Medulla oblongata (tissue), 1 donor: ENCODE results near the gene MYO16.
"Not testable (repeated sequence)": the region's sequence is repeated elsewhere in the genome, so short reads cannot be mapped to it uniquely, and the experiment has no call there.

Experiments
- DNase-seq: peaks from one replicate; pipeline ENCODE4 v3.0.0-alpha.2; 2015; ENCODE audit errors: extremely low spot score

The MYO16 gene

DNA sequence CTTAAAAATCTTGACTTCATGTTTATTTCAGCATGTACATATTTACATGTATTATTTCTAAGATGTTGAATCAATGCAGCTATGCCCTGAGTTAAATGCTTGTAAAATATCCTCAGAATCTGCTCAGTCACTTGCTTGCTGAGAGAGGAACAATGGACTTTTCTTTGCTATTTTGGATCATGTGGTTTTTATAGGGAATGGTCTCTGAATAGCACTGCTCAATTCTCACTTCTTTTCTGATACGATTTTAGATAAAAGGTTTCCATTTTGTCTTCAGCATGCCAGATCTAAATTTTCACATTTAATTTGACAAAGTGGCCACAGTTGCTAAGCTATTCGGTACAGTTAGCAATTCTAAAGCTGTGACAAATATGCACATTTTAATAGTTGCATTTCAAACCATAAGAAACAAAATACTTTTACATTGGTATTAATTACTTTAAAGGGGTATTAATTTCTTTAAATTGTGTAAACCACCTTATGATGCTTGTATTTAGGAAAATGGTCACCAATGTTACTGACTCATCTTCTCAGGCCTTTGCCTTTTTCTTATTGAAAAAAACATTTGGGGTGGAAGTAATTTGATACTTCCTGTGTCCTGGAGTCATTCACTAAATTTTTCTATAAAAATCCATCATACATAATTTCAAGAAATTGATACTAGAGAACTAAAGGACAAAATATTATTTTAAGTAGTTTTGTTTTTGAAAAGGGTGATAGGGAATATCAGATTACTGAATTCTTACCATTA is 113.5 kb downstream of the MYO16 start:
- peak; percentile 27 for DNase-seq

DNA sequence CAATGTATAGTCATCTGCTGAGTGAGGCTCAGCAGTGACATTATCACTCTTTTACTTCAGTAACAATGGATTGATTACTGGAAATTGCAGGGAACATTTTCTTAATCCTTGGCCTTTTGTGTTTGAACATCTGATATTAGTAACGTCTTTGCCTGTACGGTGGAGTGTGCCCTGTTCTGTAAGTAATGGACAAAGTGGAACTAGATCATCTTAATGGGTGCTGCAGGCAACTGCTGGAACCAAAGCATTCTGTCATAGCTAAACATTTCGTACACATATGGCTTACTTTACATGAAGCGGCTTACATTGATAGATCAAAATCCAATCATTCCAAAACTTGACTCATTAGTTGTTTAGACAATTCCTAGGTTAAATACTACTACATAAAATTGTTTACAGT is 114.1 kb downstream of the MYO16 start:
- DNase-seq, result no peak

DNA sequence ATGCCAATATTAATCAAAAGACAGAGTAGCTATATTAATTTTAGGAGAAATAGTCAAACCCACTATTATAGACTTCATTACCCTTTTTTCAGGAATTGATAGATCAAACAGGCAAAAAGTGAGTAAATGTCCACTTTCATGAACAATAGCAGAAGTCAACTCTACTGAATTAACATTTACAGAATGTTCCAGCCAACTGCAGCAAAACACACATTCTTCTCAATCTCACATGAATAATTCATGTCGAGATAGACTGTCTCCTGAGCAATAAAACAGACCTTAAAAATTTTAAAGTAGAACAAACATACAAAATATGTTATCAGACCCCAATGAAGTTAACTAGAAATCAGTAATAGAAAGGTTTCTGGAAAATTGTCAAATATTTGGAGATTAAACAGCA is 118.4 kb downstream of the MYO16 start:
- DNase-seq, result no peak

DNA sequence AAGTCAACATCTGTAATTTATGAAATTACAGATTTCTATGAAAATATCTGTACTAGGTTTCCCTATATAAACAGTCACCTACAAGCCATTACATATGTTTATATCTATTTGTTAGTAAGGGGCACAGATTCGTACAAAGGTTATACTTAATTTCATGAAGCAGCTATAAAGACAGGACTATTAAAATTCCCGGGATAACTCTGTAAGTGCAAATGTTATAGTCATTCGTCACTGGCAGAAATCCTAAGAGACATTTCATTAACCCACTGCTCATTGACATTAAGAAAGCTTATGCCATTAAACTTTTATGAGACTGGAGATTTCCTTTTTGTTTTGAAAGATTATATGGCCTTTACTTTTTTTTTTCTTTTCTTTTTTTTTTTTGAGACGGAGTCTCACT is 122.9 kb downstream of the MYO16 start:
- DNase-seq, result no peak

DNA sequence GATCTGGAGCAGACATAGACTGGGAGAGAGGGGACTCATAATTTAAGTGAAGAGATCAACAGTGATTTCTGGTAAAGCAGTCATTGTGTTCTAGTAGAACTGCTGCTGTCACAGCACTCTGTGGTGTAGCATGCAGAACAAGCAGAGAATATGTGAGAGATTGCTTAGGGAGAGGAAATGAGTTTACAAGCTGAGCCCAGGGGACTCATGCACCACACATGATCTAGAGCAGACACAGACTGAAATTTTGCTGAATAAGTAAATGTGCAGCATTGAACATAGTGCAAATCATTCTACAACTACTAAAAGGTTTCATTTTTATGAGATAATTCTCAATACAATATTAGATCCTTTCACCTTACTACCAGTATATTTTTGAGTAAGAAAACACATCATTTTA is 125.7 kb downstream of the MYO16 start:
- DNase-seq, result peak; percentile 26

DNA sequence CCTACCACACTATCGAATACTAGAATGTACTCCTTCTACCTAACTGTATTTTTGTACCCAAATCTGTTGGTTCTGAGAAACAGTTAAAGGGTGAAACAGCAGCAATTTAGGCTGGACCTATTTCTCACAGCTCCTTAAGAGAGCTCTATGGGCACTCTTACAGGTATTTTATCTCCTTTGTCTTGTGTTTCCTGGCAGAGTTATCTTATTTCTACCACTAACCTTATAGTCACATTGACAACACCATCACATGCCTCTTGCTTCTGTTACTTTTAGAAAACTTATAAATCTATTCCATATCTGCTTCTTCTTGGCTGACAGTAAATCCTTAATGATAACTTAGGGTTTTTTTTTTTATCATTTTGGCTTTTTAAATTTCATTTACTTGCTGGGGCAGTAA is 130.7 kb downstream of the MYO16 start:
- DNase-seq, result no peak

DNA sequence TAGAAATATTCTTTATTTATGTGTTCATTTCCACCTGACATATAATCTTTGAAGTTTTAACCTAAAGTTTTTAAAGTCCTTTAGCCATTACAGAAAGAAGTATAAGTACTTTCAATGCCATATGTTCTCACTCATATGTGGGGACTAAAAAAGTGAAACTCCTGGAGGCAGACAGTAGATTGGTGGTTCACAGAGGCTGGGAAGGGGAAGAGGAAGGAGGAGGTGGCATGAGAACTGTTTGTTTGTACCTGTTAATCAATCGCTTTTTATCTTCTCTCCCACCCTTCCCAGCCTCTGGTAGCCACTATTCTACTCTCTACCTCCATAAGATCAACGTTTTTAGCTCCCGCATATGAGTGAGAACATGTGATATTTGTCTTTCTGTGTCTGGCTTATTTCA is 131.1 kb downstream of the MYO16 start:
- no peak for DNase-seq

DNA sequence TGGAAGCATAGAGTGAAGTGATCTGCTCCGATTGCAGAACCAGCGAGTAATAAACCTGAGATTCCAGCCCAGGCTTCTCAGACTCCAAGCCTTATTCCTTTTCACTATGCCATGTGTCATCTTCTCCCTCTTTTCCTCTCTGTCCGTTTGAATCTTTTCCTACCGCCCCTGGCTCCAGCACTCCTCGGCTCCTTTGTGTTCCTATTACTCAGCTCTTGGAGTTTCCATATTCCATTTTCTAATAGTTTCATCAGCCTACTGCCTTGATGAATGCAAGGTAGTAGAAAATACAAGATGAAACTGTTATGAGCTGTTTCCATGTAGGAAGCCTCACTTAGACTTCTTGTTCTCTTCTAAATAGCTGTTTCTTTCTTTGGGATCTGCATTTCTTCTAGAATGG is 138.6 kb downstream of the MYO16 start:
- DNase-seq, result no peak

DNA sequence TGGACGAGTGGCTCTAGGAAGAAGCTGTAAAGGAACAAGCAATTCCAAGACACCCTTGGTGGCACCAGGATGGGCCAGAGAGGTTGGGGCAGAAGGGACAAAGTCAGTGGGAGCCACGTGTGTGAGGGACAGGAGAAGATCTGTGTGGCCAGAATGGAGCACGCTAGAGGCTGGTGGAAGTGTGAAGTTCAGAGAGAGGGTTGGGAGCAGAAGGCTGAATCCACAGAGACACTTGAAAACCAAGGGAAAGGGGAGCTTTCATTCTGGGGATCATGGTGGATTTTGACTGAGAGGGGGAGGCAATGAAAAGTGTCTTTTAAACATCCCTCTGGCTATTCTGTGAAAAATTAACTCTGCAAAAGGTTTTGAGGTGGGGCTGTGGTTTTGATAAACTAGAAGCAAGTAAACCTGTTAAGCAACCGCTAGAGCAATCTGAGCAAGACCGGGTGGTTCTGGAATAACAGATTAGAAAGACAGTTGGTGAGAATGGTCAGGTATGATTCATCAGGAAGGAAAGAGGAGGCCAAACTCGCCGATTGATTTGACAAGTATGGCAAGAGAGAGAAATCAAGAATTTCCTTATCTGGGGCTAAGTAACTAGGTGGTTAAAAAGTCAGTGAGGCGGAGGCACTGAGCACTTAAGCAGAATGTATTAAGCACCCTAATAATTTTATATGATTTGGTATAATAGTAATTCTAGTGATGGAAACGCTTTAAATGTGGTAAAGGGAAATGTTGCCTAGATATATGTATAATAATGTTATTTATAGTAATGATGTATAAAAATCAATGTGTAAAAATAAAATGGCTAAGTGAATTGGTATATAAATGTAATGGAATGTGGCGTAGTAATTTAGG is 140.0 kb downstream of the MYO16 start:
- DNase-seq, result no peak

DNA sequence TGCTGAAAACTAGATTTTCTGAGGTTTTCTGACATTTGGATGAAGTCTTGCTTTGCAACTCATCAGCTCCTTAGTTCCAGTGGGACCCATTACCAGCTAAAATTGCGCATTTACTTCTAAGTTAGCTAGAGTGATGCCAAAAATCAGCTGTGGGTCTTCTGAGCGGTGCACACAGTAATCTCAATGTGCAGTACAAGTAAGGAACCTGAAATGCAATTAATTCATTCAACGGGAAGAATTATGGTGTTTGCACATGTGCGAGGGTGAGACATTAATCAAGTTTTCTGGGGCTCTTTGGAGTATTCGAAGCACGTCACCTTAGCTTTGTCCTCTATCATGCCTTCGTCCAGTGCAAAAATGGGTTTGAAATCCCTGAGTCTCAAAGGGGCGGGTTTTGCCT is 146.2 kb downstream of the MYO16 start:
- no peak for DNase-seq

DNA sequence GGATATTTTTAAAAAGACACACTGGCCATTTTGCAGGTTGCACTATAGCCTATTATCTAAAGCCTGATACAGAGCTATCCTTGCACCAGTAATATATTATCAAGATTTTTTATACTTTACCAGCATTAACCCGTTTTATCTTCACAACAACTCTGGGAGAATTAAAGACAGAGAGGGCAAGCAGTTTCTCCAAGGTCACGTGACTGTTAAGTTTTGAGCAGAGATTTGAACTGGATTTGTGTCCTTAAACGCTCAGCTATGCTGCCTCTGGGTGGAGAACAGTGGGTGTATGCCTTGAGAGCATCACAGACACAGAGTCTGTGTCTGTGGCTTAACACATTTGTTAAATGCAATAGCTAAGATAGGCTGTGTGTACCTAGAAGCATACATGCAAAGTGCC is 147.2 kb downstream of the MYO16 start:
- DNase-seq, result no peak

DNA sequence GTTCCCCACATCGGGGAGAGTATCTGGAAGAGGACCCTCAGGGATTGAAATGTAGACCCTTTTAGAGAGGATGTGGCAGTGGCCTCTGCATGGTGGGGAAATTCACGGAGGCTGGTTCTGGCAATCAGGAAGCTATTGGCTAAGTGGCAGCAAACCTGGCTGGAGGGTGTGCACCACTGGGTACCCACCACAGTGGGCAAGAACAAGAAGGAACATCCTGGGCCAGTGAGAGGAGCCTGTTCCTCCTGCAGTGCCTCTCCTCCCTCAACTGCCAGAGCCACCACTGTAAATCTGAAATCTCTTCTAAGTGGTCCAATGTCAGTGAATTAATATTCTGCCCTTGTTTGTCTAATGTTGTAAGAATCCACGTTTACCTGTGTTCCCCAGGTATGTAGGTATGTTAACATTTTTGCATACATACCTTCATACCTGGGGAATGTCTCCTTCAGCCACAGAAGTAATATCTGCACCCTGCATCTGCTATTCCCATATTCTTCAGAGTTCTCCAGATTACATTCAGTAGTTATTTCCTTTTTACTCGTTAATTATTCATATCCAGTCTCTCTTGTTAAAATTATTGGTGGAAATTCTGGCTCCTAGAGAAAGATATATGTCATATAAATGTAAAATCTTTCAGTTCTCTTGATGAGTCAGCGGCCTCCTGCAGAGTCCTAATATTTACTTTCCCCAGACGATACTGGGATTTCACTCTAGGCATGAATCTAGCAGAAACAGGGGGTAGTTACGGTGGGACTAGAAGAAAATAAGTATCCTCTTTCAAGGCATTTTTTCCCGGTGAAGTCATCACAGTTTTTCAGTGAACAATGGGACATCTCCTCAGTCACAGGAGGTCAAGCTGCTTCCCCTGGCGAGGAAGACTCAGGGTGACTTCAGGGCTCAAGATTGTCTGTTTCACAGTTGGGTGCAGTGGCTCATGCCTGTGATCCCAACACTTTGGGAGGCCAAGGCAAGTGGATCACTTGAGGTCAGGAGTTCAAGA is 148.3 kb downstream of the MYO16 start:
- no peak for DNase-seq

DNA sequence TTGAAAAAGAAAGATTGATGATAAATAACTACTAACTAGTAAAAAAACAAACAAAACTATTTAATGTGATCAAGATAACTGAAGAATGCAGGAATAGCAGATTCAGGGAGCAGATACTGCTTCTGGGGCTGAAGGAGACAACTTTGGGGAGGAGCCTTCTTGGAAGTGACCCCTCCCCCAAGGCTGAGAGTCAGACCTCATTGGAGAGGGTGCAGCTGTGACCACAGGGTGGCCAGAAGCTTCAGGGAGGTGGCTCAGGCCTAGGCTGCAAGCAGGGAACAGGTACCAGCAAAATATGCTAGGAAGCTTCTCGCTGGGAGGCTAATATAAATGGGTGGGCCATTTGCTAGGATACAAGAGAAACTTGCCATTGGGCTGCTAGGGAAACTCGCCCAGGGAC is 149.9 kb downstream of the MYO16 start:
- no peak for DNase-seq

DNA sequence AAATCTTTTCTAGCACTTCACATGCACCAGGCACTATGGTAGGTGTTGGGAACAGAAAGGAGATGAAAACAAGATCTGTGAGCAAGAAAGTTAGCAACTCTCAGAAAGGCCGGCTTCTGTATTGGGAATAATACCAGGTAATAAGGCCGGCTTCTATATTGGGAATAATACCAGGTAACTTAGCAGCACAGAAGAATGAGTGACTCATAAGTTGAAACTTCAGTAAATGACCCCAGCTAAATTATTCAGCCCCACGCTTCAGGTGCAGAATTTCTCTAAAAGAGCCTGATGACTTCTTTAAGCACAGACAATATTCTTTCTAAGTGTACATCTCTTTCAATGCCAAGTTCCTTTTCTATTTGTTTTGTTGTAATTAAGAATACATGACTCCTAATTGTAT is 151.3 kb downstream of the MYO16 start:
- no peak for DNase-seq

DNA sequence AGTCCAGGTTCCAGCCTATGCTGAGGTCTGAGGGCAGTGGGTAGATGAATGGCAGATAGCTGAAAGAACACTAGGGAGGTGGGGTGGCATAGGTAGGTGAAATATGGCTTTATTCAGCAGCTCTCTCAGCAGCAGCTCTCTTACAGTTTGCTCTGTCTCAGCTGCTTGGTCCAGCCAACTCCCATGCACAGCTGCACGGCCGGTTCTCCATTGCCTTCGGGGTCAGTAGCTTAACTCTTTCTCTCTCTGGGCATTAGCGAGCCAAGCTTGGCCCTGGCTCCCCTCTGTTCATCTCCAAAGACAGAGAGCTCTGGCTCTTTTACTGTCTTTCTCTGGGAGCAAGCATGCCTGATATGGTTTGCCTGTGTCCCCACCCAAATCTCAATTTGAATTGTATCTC is 151.9 kb downstream of the MYO16 start:
- no peak for DNase-seq

DNA sequence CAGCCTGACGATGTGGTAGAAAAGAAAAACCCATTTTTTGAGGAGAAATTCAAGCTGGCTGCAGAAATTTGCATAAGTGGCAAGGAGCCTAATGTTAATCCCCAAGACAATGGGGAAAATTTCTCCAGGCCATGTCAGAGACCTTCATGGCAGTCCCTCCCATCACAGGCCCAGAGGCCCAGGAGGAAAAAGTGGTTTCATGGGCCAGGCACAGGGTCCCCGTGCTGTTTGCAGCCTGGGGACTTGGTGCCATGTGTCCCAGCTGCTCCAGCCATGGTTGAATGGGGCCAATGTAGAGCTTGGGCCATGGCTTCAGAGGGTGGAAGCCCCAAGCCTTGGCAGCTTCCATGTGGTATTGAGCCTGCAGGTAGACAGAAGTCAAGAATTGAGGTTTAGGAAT is 153.1 kb downstream of the MYO16 start:
- DNase-seq, result not testable (repeated sequence)

DNA sequence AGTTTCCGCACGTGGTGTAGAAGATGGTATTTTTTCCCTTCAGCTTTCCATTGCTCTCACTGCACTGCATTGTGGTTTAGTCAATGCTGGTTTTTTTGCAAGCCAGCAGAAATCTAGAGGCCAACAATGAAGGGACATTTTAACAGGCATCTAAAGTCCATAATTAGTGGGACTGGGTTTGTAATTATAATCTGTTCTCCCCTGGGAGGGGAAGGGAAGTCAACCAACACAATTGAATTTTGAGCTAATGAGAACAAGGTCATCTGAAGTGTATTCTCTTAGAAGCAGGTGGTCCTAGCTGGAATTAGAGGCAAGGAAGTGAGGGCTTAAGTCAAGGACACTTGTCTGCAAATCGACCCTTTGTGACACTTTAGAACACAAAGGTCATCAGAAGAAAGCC is 156.4 kb downstream of the MYO16 start:
- no peak for DNase-seq

DNA sequence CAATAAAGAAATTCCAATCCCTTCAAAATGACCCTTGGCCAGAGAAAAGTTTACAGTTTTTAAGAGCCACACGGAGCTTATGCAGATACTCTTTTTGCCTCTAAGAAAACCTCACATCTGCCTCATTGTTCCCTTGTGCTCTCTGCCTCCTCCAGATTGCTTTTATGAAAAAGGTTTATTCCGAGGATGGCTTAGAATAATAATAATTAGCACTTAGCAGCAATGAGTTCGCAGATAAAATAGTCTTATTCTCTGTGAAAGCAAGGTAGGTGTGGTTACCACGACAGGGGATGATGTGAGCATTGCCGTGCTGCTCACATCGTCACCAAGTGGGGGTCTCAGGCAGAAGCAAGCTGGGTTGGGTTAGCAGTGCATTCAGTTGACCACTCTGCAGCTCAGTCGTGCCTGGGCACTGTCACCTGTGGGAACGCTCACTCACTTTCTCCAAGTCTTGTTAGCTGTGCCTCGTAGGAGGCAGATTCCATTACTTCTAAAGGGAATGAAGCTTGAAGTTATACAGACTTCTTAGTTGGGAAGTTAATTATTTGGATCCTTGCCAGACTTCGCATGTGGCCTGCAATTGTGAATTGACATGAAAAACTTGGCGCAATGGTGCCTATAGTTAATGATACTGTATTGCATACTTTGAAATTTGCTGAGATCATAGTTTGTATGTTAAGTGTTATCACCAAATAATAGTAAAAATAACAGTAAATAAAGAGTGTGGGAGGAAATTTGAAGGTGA is 157.2 kb downstream of the MYO16 start:
- DNase-seq, result no peak

DNA sequence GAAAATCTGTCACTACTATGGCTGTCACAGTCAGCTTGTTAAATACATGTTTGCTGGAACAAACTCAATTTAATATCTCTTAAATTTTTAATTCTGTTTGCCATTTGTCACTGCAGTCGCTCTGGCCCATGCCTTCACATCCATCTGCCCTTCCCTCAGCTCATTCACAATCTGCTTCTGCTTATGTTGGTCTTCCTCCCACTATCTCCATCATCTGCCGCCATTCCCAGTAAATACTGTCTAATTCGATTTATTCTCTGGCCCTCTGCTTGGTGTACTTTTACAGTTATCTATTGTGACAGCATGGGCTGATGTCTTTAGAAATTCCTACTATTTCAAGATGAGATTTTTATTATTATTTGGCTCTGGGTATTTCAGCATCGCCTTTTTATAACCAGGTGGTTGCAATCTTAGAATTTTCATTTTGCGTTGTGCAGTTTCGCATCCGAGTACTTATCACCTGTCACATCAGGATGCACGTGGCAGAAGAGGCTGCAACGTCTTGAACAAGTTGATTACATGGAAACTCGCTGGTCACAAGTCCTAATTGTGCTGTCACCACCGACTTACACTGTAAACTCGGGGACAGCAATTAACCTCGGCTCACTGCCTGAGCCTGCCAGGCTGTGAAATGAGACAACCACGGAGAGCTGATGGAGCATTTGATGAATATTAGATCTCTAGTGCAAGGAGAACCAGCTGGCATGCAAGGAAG is 158.4 kb downstream of the MYO16 start:
- DNase-seq, result no peak

DNA sequence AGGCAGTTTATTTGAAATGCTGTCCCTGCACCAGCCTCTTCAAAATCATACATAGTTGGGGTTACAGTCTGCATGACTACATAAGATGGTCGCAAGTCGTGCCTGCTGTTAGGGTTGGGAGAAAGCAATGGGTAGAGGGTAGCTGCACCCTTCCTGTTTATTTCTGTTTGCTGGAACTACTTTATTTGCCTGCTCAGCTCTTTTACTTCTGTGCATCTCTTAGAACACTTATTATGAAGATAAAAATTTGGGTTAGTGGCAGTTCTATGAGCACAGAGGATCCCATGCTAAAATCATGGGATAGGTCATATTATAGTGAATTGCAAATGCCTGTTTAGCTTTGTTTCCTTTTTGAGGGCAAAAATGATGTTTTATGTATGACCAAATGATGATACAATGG is 160.1 kb downstream of the MYO16 start:
- no peak for DNase-seq

DNA sequence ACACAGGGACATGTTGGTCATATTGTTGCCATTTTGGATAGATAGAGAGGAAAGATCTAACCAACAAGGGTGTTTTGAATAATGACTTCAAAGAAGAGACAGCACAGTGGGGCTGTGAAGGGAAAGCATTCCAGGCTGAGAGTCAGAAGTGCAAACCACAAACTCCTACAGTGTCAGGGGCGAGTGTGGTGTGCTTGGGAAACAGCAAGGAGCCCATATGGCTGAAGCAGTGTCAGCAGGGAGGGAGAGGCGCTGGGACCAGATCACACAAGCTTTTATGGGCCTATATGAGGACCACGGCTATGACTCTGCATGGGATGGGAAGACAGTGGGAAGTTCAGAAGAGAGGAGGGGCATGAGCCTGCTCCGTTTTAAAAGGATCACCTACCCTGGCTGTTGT is 166.4 kb downstream of the MYO16 start:
- no peak for DNase-seq
